SW 1271 (cell line): Measurements from ENCODE around the gene DENND1B.
A peak's percentile ranks its signal among the peaks of the same experiment; 100 is the strongest.
"Not testable (repeated sequence)": the region's sequence is repeated elsewhere in the genome, so short reads cannot be mapped to it uniquely, and the experiment has no call there.

Experiments used
- DNase-seq, 2 experiments: peaks; one replicate each; lab custom pipeline; 2025; lab: John Stamatoyannopoulos, UW

DENND1B gene

DNA sequence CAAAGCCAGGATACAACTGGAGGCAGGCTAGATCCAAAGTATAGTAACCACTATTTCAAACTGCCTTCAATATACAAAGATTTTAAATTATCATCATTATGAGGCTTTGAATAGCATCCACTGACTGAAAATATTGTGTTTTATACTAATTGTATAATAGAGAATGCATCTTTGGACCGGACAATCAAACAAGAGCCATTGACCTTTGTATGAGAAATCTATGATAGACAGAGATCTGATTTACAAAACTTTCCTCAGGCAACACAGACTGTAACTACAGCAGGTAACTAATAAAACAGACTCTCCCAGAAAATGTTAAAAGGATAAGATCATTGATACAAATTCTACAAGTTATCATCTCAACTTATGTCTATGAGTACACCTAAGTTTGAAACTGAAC is 152.9 kb downstream of the DENND1B start:
- DNase-seq, result no peak

DNA sequence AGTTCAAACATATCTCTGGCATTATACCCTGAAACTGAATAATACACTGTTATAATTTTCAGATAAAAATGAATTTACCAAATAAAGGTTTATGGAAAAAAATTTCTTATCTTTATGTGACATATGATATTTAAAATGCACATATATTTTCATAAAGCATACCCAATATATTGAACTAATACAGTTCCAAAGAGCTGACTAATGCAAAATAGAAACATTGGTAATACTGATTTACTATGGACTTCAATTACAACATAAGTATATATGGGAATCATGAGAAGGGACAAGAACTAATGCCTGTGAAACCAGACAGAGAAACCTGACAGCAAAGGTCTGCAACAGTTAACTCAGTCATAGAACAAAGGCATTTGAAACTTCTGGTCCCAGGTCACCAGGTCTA is 153.5 kb downstream of the DENND1B start:
- DNase-seq, result no peak

DNA sequence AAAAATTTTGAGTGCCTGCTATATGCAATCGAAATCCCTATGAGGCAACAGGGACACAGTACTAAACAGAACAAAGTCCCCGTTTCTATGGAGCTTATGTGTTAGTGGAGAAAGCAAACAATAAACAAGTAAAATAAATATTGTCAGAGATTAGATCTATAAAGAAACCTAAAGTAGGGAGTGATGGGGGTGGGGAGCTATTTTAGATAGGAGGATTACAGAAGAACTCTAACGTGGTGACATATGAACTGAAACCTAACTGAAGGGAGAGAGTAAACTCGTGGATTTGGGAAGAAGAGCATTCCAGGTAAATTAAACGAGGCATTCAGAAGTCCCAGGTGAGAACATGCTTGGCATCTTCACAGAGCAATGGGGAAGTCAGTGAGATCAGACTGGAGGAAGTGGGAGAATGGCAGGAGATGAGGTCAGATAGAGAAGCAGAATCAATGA is 154.5 kb downstream of the DENND1B start:
- DNase-seq, result no peak

DNA sequence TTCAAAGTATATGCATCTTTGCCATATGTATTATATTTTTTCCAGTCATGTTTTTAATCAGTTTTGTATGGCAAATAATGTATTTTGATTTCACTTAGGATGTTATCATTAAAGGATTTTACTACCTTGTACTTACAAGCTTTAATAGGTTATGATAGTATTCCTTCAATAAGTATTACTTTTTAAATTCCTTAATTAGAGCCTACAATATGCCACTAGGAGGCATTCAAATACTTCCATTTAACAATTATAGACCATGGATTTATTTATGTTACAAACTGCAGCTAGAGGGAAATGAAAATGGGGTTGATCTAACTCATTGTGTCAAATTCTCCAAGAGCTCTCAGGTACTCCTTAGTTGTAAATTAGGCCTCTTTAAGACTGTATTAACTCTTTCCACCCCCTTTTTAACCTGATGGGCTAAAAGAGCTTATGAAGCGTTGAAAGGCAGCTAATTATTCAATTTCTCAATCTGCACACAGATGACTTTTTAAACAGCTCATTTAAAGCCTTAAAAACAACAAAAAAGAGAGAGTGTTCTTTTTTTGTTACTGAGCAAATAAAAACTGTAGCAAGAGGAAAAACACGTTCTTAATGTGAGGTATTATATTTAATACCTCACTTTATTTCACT is 156.2 kb downstream of the DENND1B start:
- DNase-seq, result peak in 1 of 2 experiments; percentile 10

DNA sequence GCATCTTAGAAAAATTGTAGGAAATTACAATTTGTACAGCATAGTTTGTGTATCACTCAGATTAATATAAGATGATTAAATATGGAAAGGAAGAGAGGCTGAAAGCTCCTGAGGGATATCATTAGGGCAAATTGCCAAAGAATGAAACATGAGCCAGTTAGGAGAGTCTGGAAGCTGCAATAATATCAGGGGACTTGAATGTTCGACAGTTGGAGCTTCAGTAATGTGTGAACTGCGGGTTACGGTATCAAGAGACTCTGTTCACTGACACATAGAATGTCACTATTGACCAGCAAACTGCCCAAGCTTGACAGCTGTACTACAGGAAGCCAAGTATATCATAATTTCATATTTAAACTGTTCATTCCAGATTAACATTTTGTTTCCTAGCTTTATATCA is 157.2 kb downstream of the DENND1B start:
- DNase-seq, result no peak

DNA sequence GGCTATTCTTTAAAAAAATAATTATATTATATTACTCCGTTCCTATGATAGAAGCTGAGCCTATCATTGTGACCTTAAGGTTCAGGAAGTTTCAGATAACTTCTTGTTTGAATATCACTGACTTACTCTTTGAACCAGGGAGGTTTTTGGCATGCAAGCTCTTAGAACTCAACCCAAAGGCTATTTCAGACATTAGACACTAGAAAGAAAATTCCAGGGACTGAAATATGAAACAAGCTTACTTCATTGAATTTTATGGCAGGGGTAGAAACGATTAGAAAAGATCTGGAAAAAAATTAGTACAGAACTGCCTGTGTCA is 159.6 kb downstream of the DENND1B start:
- DNase-seq, result no peak

DNA sequence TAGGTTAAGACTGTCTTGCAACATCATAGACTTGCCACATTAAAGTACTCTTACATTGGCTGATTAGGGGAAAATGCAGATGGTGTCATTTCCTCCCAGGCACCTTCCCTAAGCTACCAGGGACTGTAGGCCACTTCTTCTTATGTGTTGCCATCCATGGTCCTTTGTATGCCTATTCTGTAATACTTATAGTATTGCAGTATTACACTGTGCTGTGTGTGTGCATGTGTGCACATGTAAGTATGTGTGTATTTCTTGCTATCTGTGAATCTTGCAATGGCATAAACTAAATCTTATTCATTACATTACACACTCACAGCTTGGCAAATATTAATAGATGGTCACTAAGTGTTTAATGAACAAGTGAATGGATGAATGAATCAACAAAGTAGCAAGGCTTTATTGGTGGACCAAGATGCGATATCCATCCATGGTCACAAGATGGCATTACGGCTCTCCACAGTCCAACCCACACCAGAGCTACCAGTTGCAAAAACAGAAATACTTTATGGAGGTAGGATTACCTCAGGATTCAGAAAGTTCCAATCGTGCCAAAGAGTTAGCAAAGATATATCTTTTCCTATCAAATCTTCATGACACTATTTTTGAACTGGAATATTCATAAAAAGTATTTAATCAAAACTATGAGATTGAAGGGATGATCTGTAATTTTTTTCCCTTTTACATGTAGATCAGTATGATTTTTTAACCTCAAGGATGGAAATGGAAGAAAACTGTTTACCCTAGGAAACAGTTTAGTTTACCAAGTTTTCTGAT is 160.2 kb downstream of the DENND1B start:
- DNase-seq, result peak in 1 of 2 experiments; percentile 26

DNA sequence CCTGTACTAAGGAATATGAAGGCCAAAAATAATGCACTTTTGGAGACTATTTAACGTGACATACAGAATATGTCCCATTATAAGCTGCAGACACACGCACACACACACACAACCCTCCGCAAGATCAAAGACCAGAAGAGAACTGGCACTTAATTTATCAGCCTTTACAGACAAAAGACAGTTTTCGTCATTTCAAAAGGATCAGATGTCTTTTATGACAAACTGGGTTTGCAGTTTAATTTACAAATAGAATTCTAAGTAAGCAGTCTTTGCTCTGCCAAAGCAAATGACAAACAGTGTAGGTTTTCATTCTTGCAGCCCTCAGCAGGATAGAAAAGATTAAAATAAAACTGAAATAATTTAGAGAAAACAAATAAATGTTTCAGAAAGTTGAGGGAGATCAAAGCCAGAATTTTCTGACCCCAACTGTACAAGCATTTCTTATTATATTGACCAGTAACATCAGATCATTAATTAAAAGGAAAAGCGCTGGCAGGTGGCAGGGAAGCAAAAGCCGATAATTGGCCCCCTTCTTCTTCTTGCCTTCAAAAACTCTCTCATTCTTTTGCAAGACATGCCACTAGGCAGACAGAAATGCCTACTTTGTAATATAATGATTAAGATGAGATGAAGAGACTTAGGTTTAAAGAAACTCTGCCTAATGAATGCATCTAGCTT is 169.0 kb downstream of the DENND1B start:
- DNase-seq, result no peak

DNA sequence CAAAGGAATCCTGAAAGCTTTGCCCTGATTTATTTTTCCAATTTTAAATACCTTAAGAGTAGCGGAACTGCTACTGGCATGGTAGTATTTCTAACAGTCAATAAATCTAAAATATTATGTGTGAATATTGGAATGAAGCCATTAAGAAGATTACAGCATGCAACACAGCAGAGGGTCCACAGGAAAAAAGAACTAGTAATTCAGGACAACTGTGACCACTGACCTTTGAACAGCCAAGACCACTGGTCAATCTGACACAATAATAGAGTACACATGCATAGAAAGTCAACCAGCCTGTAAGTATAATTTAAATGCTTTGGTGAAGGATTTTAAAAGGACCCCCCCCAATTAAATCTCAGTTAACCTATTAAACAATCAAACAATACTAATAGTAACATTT is 171.0 kb downstream of the DENND1B start:
- DNase-seq, result no peak

DNA sequence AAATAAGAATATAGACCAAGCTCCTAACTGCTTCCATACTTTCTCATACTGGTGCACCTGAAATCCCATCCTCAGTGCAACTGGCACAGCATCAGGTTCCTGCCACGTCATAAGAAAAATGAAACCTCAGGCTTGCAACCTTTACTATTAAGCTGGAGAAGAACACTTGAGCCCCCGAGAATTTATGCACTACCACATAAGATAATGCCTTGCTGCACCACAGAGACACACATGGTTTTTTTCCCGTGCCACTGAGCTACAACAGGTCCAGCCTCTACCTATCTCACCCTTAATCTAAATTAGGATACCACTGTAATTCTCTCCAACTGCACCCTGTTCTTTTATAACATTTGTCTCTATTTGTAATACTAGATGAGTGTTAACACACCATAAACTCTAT is 174.5 kb downstream of the DENND1B start:
- DNase-seq, result no peak

DNA sequence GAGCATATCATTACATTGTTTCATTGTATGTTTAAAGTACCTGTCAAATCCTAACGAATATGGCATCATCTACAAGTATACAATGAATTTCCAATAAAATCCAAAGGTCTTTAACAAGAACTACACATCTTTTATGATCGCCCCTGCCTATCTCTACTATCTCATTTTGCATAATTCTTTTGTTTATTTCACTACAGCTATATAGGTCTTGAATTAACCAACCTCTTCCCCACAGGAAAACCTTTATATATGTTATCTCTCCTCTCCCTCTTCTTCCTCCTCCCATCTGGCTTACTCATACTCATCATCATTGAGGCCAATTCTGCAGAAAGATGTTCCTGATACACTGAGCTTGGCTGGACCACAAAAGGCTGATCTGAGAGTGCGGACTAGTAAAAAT is 175.5 kb downstream of the DENND1B start:
- DNase-seq, result no peak

DNA sequence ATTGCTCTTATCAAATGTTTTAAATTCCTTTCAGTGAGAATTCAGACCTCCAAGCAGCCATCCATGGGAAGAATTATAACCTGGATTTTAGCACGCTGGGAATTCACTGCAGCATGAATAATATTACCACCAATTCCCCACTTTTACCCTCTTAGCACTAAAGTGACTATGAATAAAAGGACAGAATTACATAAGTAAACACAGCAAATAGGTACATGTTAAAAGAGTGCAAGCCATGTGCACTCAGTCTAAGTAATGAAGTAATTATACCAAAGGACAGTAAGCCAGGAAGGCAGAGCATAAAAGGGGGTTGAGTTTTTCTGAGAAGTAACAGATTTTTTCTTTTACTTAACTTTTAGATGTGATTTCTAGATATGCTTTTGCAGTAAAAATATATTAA is 176.3 kb downstream of the DENND1B start:
- no peak for DNase-seq

DNA sequence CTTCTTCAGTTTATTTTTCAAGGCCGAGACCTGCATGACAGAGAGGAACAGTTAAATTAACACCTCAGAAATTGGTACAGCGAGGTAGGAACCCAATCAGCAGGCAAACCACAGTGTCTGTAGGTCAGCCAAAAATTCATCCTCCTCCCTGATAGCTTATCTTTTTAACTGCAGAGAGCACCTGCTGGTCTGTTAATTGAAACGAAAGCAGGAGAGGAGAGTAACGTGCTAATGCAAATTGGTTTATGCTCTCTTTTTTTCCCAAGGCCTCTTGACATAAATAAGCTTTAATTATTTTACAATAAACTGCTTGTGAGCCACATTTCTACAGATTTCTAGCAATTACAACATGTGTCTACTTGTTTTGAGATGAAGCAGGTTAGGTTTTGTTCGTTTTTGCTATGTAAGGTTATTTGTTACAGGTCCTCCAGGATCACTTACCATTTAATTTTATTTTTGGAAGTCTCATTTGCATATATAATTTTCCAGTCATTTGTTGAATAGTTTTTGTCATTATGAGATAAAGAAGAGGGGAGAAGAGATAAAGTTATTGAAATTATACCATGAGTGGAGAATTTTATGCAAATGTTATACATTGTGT is 179.9 kb downstream of the DENND1B start:
- no peak for DNase-seq

DNA sequence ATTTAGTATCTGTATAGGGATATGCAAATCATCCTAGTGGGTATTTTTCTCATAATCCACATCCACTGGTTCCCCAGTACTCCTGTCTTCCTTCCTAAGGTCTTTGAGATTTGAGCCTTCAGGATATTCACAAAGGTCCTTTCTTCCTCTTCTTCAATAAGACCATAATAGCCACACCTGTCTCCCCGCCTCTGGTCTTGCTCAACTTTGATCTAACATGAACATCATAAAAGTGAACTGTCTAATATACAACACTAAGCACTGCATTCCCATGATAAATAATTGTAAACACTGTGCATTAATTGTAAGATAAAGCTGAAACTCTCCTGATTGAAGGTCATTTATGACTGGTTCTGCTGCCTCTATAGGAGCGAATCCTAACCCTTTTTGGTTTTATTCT is 184.6 kb downstream of the DENND1B start:
- no peak for DNase-seq

DNA sequence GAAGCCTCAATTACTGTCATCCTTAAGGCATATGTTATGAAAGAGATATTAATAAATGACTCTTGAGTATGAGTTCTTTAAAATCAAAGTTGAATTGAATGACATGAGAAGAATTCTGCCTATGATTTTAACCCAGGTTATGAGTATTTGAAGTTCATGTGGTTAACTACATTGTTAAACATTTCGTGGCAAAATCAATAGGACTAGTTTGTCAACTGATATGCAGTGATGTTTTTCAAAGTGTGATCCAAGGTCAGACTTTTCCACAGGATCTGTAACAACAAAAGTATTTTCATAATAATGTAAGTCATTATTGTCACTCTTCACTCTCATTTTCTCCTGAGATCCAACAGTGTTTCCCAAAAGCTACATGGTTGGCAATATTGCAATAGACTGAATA is 189.5 kb downstream of the DENND1B start:
- no peak for DNase-seq

DNA sequence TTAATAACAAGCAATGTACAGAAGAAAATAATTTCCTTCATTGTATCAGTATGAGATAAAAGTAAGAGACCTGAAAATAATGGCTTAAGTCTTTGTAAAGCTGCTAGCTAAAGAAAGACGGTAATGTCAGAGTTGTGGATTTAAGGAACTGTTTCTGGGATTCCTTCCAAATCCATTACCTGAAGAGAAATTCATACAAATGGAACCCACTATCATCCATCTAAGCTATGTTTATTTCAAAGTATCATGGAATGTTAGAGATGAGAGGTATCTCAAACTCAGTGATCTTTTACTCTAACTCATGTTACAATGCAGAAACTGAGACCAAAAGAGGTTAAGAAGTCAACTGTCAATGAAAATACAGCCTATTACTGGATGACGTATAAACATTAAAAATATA is 197.7 kb downstream of the DENND1B start:
- no peak for DNase-seq

DNA sequence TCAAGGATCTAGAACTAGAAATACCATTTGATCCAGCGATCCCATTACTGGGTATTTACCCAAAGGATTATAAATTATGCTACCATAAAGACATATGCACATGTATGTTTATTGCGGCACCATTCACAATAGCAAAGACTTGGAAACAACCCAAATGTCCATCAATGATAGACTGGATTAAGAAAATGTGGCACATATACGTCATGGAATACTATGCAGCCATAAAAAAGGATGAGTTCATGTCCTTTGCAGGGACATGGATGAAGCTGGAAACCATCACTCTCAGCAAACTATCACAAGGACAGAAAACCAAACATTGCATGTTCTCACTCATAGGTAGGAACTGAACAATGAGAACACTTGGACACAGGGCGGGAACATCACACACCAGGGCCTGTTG is 199.7 kb downstream of the DENND1B start:
- DNase-seq, result not testable (repeated sequence)

DNA sequence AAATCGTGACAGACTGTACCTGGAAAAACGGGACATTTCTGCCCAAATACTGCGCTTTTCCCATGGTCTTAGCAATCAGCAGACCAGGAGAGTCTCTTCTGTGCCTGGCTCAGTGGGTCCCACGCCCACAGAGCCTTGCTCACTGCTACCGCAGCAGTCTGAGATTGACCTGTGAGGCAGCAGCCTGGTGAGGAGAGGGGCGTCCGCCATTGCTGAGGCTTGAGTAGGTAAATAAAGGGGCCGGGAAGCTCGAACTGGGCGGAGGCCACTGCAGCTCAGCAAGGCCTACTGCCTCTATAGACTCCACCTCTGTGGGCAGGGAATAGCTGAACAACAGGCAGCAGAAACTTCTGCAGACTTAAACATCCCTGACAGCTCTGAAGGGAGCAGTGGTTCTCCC is 203.1 kb downstream of the DENND1B start:
- no peak for DNase-seq

DNA sequence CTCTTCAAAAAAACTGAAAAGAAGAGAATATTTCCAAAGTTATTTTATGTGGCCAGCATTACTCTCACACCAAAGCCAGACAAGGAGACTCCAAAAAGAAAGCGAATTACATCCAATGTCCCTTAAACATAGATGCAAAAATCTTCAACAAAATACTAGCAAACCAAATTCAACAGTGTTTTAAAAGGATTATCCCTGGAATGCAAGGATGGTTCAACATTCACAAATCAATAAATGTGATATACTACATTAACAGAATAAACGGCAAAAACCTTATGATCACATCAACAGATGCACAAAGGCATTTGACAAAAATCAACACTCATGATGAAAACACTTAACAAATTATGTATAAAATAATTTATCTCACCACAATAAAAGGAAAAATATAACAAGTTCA is 207.8 kb downstream of the DENND1B start:
- no peak for DNase-seq

DNA sequence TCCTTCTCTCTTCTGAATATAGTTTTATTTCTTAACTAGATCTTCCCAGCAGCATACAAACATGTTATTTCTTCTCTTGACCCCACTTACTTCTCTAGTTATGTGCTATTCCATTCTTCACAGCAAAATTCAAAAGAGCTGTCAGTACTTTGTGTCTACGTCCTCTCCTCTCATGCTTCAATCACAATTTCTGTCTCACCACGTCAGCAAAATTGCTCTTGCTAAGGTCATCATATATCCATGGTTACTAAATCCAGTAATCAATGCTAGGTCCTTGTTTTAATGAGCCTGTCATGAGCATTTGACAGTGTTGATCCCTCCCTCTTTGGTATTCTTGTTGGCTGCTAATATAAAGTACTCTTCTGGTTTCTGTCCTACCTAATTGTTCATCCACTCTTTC is 214.2 kb downstream of the DENND1B start:
- DNase-seq, result no peak

DNA sequence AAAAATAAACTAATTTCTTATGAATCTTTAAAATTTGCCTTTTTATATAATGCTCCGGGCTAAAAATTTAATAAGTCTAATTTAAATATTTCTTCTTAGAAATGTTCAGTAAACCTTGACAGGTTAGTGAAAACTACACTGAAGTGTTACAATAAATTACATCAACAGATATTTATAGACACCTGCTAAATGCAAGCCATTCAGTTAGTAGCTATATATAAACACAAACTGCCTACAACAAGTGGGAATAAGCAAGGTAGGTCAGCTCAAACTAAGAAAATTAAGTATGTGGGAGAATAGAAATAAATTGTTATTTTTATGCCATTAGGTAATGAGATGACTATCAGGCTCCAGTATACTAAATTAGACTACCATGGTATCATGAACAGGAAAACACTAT is 215.6 kb downstream of the DENND1B start:
- DNase-seq, result no peak

DNA sequence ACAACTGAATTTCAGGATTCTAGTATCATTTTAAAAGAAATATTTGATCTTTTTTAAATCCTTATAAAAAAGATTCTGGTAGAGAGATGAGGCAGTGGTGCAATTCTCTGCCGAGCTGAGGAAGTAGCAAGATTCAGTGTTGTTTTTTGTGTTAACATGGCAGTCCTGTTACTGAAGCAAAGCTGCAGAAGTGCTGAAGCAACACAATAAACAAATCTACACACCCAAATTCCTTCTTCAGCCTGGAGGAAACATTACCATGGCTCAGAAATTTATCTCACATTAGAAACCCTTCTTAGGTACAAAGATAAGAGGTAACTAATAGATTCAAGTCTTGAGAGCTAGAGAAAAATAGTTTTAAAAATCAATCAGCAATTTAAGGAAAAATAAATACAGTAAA is 216.0 kb downstream of the DENND1B start:
- DNase-seq, result no peak

DNA sequence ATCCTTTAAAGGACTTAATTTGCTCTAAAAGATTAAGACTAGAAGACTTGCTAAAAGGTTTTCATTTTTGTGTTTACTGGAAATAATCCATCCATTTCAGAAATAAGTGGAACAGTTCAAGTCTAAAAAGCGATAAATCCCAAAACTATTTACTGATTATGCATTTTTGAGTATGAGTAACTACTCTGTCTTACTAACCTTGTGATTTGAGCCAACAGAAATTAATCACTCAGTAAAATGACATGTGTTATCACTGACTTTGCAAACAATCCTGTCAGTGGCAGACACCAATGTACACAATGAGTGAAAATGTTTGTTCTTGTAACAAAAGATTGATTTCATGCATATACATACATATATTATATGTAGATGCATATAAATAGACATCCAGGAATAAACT is 218.0 kb downstream of the DENND1B start:
- no peak for DNase-seq
